Muscle of back (tissue), 11 donors: ENCODE results near the gene RPL5. TPM values are rescaled to one million over a fixed set of nuclear protein-coding genes. Genes with fewer than 3 reads are reported as not detected.

ENCODE experiments used
- DNase-seq, 3 donors: peaks; one replicate each; pipeline versions ENCODE4 v3.0.0 to v3.0.0-alpha.2; 2013
- polyA plus RNA-seq, 10 donors: library from polyadenylated mRNA; unstranded; fragments of 120-200 nt; gene quantifications; one replicate each; pipeline ENCODE4 v1.2.1, GENCODE V29; 2013; ENCODE audit not compliant: insufficient read length in 10 of 10

Gene RPL5
- polyA plus RNA-seq, 10 donors = 2,157 to 3,057 (median 2,691) TPM

- DNase-seq = no peak
Measured at GRCh38 chr1:92884195-92884594, 52.4 kb downstream of the RPL5 start.

DNA sequence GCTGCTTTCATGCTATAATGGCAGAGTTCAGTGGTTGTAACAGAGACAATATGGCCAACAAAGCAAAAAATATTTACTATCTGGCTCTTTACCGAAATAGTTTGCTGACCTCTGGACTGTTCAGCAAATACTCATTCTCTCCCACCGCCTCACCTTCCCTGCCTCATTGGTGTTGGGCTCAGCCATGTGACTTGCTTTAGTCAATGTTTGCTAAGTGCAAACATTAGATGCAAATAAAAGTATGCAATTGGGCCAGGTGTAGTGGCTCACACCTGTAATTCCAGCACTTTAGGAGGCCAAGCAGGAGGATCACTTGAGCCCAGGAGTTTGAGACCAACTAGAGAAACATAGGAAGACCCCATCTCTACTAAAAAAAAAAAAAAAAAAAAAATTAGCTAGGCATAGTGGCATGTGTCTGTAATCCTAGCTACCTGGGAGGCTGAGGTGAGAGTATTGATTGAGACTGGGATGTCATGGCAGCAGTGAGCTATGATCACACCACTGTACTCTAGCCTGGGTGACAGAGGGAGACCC, 55.1 kb downstream of the RPL5 start:
- no peak for DNase-seq

- no peak for DNase-seq
Measured at GRCh38 chr1:92887465-92887864, 55.6 kb downstream of the RPL5 start.

Other genes with a start within 250 kb of the RPL5 start
- gene EVI5, start 46.9 kb upstream of the RPL5 start, polyA plus RNA-seq = 10 to 100 TPM in 9 of 10 donors, 1 to 10 TPM in 1; 9.7 to 17.5 (median 13.9) TPM
- gene DIPK1A, start 129.4 kb downstream of the RPL5 start, polyA plus RNA-seq = 10 to 100 TPM; 10.2 to 14.5 (median 11.8) TPM
- gene MTF2, start 247.2 kb downstream of the RPL5 start, polyA plus RNA-seq = 10 to 100 TPM; 17.3 to 31.0 (median 21.7) TPM